Hematopoietic multipotent progenitor cell treated with erythropoietin and hydrocortisone succinate and interleukin-3 and kit ligand, for 6 days (in vitro differentiated cells): ENCODE measurements around the gene USF2.
A peak's percentile ranks its signal among the peaks of the same experiment; 100 is the strongest.

ENCODE experiments used
- DNase-seq: peaks from one replicate; pipeline ENCODE4 v3.0.0-alpha.2; 2015

The USF2 gene

GRCh38 chr19:35246466-35247092 lies 22.2 kb upstream of the USF2 start:
- no peak for DNase-seq

GRCh38 chr19:35247526-35248309 lies 21.0 kb upstream of the USF2 start:
- DNase-seq, result no peak

- no peak for DNase-seq
These were observed 20.2 kb upstream of the USF2 start, which contains the start of gene LSR for GRCh38 chr19:35248310-35249145. Gene LSR, plus strand, starts transcription at chr19:35249002. Its CDS starts 21 bp downstream, at chr19:35249023.

GRCh38 chr19:35249146-35249847 lies 19.5 kb upstream of the USF2 start:
- no peak for DNase-seq

GRCh38 chr19:35249848-35250711 lies 18.7 kb upstream of the USF2 start:
- no peak for DNase-seq

- DNase-seq, result no peak
These were observed 17.3 kb upstream of the USF2 start for GRCh38 chr19:35251456-35251855.

- no peak for DNase-seq
These were observed 15.2 kb upstream of the USF2 start for GRCh38 chr19:35253316-35254286.

GRCh38 chr19:35254341-35255297 lies 14.1 kb upstream of the USF2 start:
- no peak for DNase-seq

DNA sequence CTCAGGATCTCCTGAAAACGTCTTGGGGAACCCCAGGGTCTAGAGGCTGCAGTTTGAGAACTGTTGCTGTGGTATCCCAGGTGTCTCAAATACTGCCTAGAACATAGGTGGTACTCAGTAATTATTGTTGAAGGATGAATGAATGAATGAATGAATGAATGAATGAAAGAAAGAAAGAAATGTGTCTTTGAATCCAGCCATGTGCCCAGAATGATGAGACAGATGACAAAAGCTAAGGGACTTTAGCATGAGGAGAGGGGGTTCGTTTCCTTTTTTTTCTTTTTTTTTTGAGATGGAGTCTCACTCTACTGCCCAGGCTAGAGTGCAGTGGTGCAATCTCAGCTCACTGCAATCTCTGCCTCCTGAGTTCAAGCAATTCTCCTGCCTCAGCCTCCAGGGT lies 12.2 kb upstream of the USF2 start:
- DNase-seq, result no peak

- DNase-seq, result no peak
These were observed 11.7 kb upstream of the USF2 start for GRCh38 chr19:35257113-35257461.

GRCh38 chr19:35260694-35261304 lies 8.0 kb upstream of the USF2 start:
- DNase-seq, result no peak

GRCh38 chr19:35261356-35262100 lies 7.2 kb upstream of the USF2 start:
- no peak for DNase-seq

GRCh38 chr19:35262101-35262761 lies 6.5 kb upstream of the USF2 start:
- DNase-seq, result no peak

DNA sequence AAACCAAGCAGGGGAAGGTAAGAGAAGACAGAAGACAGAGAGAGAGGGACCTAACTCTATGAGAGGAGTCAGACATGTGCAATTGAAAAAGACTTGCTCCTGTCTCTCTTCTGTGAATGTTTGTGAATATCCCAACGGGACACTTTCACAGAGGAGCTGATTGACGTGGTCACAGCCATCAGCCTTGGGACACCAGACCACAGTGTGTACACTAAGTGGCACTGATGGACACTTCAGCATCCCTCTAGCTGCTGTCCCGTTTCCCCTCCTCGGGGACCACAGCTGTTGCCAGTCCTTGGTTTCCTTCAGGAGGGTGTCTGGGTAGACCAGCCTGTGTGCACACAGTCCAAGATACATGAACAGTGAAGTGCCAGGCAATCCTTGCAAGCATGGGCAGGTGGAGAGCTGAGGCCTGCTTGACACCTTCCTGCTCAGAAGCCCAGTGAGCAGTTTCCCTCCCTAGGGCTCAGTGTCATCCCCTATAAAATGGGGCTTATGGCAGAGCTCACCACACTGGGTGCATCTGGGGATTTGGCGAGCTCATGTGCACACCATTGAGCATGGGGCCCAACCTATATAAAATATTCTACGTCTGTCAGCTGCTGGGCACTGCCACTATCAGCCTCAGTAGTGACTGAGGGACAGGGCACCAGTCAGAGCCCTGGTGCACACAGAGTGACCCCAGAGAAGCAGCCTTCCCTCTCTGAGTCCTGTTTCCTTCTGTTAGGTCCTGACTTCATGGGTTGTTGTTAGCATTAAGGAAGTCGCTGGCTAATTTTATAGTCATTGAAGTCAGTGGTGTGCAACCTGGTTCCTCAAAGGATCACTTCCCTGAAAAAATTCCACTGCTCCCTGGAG lies 4.3 kb upstream of the USF2 start:
- peak; percentile 40 for DNase-seq

- no peak for DNase-seq
These were observed 3.4 kb upstream of the USF2 start for GRCh38 chr19:35265126-35265899.
